Measurements from ENCODE around the gene POLE3.
A peak's percentile ranks its signal among the peaks of the same experiment; 100 is the strongest.

Gene POLE3

DNA sequence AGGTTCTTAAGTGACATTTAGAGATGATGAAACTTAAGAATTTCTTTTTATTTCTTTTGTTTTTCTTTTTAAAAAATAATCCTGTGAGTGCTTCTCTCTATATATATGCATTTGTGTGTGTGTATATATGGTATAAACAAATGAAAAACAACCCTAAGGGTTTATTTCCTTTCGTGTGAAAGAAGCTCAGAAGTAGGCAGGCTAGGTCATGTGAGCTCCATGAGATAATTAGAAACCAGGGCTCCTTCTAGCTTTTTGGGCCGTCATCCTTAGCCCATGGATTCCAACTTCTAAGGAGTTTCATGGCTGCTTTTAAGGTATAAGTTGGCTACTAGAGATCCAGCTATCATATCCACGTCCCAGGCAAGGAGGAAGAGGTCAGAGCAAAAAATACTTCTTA, 11.3 kb upstream of the POLE3 start:
- Histone ChIP-seq H3K27ac (replicated peaks) (no peak overlapping the region), H3K4me3 (replicated peaks; ENCODE audit: insufficient read depth, low read length) (no peak overlapping the region), H3K27me3 (ENCODE audit: insufficient read depth, poor library complexity, severe bottlenecking) (no peaks in the 10 kb centered on the region)
- no peak for DNase-seq (ENCODE audit: low read depth in 1 of 2, low spot score in 1 of 2)
- TF ChIP-seq POLR2AphosphoS5 (IDR thresholded peaks at IDR 0.05; ENCODE audit: low read depth) (no peak), GABPA (IDR thresholded peaks at IDR 0.05; ENCODE audit: low read depth) (no peak), SPI1 (IDR thresholded peaks at IDR 0.05; ENCODE audit: borderline replicate concordance, low read depth) (no peak)
- TF ChIP-seq, protein P1, sequence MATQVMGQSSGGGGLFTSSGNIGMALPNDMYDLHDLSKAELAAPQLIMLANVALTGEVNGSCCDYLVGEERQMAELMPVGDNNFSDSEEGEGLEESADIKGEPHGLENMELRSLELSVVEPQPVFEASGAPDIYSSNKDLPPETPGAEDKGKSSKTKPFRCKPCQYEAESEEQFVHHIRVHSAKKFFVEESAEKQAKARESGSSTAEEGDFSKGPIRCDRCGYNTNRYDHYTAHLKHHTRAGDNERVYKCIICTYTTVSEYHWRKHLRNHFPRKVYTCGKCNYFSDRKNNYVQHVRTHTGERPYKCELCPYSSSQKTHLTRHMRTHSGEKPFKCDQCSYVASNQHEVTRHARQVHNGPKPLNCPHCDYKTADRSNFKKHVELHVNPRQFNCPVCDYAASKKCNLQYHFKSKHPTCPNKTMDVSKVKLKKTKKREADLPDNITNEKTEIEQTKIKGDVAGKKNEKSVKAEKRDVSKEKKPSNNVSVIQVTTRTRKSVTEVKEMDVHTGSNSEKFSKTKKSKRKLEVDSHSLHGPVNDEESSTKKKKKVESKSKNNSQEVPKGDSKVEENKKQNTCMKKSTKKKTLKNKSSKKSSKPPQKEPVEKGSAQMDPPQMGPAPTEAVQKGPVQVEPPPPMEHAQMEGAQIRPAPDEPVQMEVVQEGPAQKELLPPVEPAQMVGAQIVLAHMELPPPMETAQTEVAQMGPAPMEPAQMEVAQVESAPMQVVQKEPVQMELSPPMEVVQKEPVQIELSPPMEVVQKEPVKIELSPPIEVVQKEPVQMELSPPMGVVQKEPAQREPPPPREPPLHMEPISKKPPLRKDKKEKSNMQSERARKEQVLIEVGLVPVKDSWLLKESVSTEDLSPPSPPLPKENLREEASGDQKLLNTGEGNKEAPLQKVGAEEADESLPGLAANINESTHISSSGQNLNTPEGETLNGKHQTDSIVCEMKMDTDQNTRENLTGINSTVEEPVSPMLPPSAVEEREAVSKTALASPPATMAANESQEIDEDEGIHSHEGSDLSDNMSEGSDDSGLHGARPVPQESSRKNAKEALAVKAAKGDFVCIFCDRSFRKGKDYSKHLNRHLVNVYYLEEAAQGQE (IDR thresholded peaks at IDR 0.05; ENCODE audit: insufficient replicate concordance, low read depth) = no peak
- TF ChIP-seq, protein P2, sequence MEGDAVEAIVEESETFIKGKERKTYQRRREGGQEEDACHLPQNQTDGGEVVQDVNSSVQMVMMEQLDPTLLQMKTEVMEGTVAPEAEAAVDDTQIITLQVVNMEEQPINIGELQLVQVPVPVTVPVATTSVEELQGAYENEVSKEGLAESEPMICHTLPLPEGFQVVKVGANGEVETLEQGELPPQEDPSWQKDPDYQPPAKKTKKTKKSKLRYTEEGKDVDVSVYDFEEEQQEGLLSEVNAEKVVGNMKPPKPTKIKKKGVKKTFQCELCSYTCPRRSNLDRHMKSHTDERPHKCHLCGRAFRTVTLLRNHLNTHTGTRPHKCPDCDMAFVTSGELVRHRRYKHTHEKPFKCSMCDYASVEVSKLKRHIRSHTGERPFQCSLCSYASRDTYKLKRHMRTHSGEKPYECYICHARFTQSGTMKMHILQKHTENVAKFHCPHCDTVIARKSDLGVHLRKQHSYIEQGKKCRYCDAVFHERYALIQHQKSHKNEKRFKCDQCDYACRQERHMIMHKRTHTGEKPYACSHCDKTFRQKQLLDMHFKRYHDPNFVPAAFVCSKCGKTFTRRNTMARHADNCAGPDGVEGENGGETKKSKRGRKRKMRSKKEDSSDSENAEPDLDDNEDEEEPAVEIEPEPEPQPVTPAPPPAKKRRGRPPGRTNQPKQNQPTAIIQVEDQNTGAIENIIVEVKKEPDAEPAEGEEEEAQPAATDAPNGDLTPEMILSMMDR (IDR thresholded peaks at IDR 0.05; ENCODE audit: insufficient read depth, low read length) = no peak

DNA sequence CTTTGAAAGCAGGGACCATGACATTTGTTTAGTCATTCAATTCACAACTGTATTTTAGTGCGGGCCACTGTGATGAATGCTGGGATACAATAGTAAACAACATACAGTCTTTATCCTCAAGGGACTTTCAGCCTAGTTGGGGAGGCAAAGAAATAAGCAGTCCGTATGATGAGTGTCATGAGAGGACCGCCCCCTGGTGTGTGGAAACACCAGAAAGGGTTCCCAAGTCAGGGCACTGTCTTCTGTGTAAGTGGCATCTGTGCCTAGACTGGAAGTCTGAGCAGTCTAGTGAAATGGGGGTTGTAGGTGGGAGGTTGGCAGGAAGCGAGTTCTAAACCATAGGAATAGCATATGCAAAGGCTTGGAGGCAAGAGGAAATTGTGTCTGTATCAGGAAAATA, 6.9 kb upstream of the POLE3 start:
- Histone ChIP-seq H3K27ac (replicated peaks) (no peak overlapping the region), H3K27me3 (ENCODE audit: insufficient read depth, poor library complexity, severe bottlenecking) (no peaks in the 10 kb centered on the region), H3K4me3 (replicated peaks; ENCODE audit: insufficient read depth, low read length) (no peak overlapping the region)
- DNase-seq (ENCODE audit: low read depth in 1 of 2, low spot score in 1 of 2) = peak in 1 of 2 experiments; percentile 58
- TF ChIP-seq GABPA (IDR thresholded peaks at IDR 0.05; ENCODE audit: low read depth) (no peak), SPI1 (IDR thresholded peaks at IDR 0.05; ENCODE audit: borderline replicate concordance, low read depth) (no peak), POLR2AphosphoS5 (IDR thresholded peaks at IDR 0.05; ENCODE audit: low read depth) (no peak)

DNA sequence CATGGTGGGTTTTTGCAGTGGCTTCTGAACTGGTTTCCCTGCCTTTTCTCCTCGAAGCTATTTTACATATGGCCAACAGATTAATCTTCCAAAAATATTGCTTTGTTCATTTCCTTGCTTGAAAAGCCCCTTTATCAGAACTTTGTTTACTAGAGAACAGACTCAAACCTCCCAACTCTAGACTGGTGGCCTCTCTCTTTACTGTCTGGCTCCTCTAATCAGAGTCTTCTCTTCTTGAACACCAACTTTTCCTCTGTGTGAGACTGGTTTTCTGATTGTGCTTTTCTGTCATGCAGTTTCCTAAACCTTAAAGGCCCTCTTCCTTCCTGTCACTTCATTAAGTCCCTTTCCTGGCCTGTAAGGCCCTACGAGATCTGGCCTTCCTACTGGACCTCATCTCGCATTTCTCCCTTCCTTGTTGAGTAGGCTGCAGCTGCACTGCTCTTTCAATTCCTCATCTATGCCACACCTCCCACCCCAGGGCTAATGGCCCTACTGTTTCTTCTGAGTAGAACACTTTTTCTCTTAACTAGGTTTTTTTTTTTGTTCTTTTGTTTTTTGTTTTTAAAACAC, 5.8 kb upstream of the POLE3 start:
- TF ChIP-seq GABPA (IDR thresholded peaks at IDR 0.05; ENCODE audit: low read depth) = no peak
- no peak for TF ChIP-seq SPI1 (IDR thresholded peaks at IDR 0.05; ENCODE audit: borderline replicate concordance, low read depth)
- H3K27me3 ChIP-seq (ENCODE audit: insufficient read depth, poor library complexity, severe bottlenecking) = no peaks in the 10 kb centered on the region
- no peak overlapping the region for H3K4me3 ChIP-seq (replicated peaks; ENCODE audit: insufficient read depth, low read length)
- H3K27ac ChIP-seq (replicated peaks) = no peak overlapping the region
- DNase-seq (ENCODE audit: low read depth in 1 of 2, low spot score in 1 of 2) = peak in 1 of 2 experiments; percentile 16

DNA sequence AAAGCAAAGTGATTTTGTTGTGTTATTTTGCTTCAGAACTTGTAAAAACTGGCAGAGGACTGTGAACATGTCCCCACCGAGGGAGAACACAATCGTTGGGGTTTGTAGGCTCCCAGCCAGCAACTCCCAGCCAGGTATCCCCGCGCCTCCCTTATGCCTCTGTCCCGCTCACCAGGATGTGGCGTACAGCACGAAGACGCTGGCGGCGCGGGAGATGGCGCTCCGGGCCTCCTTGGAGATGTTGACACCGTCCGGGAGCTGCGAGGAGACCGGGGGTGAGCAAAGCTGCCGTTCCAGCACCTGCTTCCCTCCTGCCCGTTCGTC, 630 bp downstream of the POLE3 start:
- DNase-seq (ENCODE audit: low read depth in 1 of 2, low spot score in 1 of 2) = no peak
- peak overlapping the region; percentile 91 for H3K4me3 ChIP-seq (replicated peaks; ENCODE audit: insufficient read depth, low read length)
- H3K27ac ChIP-seq (replicated peaks) = peak overlapping the region; percentile 96
- TF ChIP-seq, protein P2 (IDR thresholded peaks at IDR 0.05; ENCODE audit: insufficient read depth, low read length) = no peak
- no peak for TF ChIP-seq GABPA (IDR thresholded peaks at IDR 0.05; ENCODE audit: low read depth)
- no peak for TF ChIP-seq POLR2AphosphoS5 (IDR thresholded peaks at IDR 0.05; ENCODE audit: low read depth)
- TF ChIP-seq, protein P1 (IDR thresholded peaks at IDR 0.05; ENCODE audit: insufficient replicate concordance, low read depth) = no peak
- H3K27me3 ChIP-seq (ENCODE audit: insufficient read depth, poor library complexity, severe bottlenecking) = no peaks in the 10 kb centered on the region

DNA sequence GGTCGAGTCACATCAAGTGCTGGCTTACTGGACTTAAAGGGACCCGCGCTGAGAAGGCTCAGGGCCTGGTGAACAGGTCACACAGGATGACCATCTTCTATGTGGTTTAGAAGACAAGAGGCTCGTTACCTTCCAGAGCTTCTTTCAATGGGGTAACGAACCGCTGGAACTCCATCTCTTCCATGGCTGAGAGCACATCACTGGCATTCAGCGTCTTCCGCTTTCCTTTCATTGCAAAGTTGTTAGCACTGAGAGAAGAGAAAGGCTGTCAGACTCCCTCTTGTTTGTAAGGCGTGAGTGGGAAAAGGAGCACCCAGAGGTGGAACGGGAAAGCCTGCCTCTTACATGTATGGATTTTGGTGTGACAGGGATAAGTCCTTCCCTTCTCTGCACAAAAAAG, 994 bp downstream of the POLE3 start:
- no peaks in the 10 kb centered on the region for H3K27me3 ChIP-seq (ENCODE audit: insufficient read depth, poor library complexity, severe bottlenecking)
- peak overlapping the region; percentile 91 for H3K4me3 ChIP-seq (replicated peaks; ENCODE audit: insufficient read depth, low read length)
- peak in 1 of 2 experiments; percentile 55 for DNase-seq (ENCODE audit: low read depth in 1 of 2, low spot score in 1 of 2)
- TF ChIP-seq GABPA (IDR thresholded peaks at IDR 0.05; ENCODE audit: low read depth) = no peak
- TF ChIP-seq, protein P1 (IDR thresholded peaks at IDR 0.05; ENCODE audit: insufficient replicate concordance, low read depth) = no peak
- TF ChIP-seq SPI1 (IDR thresholded peaks at IDR 0.05; ENCODE audit: borderline replicate concordance, low read depth) = no peak
- no peak for TF ChIP-seq POLR2AphosphoS5 (IDR thresholded peaks at IDR 0.05; ENCODE audit: low read depth)
- TF ChIP-seq, protein P2 (IDR thresholded peaks at IDR 0.05; ENCODE audit: insufficient read depth, low read length) = no peak
- peak overlapping the region; percentile 96 for H3K27ac ChIP-seq (replicated peaks)

Data from HL-60 (cell line).